Cardiac fibroblast (primary cell): Measurements from ENCODE around the gene METTL23.

Experiments used
- DNase-seq, 2 donors: peaks; one replicate each; pipeline versions ENCODE4 v3.0.0 to v3.0.0-alpha.2; 2010; ENCODE audit warnings: low read depth in 2 of 2
- H3K4me3 ChIP-seq, 2 donors: replicated peaks in 1 of 2; 1 replicate in 1 of 2; 2 replicates in 1 of 2; pipeline ENCODE4 v1.5.1; 2011; ENCODE audit warnings: low read depth in 2 of 2, low read length in 2 of 2, mild to moderate bottlenecking in 2 of 2, moderate library complexity in 1 of 2
- TF ChIP-seq, protein P1 (sequence below): IDR thresholded peaks from one replicate; pipeline ENCODE4 v1.5.1; 2011; ENCODE audit warnings: low read depth, mild to moderate bottlenecking, low read length, inconsistent platforms

Gene METTL23, protein sequence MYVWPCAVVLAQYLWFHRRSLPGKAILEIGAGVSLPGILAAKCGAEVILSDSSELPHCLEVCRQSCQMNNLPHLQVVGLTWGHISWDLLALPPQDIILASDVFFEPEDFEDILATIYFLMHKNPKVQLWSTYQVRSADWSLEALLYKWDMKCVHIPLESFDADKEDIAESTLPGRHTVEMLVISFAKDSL

DNA sequence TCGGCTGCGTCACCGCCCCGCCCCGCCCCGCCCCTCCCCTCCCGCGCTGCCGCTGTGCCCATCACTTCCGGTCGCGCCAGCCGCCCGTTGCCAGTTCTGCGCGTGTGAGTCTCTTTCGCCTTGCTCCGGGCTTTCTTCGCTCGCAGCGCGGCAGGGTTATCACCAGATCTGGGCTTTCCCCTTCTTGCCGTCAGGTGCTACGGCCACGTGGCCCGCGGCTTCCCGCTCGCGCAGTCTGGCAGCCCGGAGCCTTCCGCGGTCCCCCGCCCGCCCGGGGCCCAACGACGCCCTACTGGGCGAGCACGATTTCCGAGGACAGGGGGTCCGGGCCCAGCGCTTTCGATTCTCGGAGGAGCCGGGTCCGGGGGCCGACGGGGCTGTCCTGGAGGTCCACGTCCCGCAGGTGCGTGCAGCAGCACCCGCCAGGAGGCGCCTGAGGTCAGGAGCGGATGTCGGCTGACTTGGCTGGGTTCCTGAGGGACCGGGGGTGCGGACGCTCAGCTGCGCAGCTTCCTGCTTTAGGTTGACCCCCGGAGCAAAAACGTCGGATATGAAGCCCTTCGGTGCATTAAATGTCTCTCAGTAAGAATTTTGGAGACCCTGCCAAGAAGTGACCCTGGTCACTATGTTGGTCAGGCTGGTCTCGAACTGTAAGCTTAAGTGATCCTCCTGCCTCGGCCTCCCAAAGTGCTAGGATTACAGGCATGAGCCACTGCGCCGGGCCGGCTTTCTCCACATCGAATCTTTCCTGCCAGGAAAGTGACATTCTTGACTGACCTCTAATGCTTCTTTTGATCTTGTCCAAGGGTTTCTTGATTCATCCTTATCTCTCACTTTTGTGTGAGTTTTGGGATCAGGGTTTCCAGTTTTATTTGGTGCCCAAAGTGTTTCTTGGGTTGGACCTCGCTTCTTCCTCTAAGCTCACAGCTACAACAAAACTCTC lies at the start of gene METTL23:
METTL23 (plus strand) TSS at position 64 of the 943 bp plus-strand sequence. CDS start 2,872 bp downstream, outside the sequence.
- TF ChIP-seq, protein P1, sequence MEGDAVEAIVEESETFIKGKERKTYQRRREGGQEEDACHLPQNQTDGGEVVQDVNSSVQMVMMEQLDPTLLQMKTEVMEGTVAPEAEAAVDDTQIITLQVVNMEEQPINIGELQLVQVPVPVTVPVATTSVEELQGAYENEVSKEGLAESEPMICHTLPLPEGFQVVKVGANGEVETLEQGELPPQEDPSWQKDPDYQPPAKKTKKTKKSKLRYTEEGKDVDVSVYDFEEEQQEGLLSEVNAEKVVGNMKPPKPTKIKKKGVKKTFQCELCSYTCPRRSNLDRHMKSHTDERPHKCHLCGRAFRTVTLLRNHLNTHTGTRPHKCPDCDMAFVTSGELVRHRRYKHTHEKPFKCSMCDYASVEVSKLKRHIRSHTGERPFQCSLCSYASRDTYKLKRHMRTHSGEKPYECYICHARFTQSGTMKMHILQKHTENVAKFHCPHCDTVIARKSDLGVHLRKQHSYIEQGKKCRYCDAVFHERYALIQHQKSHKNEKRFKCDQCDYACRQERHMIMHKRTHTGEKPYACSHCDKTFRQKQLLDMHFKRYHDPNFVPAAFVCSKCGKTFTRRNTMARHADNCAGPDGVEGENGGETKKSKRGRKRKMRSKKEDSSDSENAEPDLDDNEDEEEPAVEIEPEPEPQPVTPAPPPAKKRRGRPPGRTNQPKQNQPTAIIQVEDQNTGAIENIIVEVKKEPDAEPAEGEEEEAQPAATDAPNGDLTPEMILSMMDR, result peak; percentile 71
- DNase-seq, result peak; percentile 81 to 85

GRCh38 chr17:76677406-76677805 lies 49.2 kb upstream of the METTL23 start:
- no peak overlapping the region for H3K4me3 ChIP-seq
- no peak for DNase-seq
- TF ChIP-seq, protein P1, result no peak

More for the DNA sequence above, at the start of gene METTL23:
- H3K4me3 ChIP-seq, result peak within 1 kb of the TSS; percentile 83 to 89

DNA sequence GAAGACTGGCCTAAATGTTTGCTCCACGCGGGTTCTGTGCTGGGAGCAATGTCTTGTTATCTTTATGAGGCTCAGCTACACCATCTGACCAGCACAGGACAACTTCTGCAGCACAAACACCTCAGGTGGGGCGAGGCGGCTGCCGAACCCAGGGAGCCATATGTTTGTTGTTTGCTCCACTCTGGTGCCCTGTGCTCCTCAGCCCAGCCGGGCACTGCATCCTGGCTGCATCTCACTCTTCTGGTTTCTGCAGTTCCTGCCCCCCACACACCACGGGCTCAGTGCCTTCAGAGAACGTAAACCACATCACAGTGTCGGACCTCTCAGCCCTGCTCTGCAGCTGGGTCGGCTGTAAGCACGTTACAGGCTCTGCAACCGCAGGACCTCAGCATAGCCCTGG lies 48.3 kb upstream of the METTL23 start:
- H3K4me3 ChIP-seq, result no peak overlapping the region
- no peak for DNase-seq
- TF ChIP-seq, protein P1, result no peak

DNA sequence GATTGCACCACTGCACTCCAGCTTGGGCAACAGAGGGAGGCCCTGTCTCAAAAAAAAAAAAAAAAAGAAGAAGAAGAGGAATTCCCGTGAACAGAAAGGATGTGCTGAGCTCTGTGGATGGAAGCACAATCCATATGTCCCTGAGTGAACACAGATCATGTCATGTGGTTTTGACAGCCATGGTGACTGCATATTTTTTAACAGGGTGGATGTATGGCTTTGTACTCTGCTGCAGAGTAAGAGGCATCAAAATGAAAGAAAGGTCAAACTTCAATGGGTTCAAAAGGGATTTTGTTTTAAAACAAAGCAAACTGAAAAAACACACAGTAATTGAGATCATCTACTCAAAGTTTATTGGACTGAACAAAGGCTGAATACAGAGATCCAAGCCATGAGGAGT lies 47.4 kb upstream of the METTL23 start:
- TF ChIP-seq, protein P1, result no peak
- no peak for DNase-seq
- no peak overlapping the region for H3K4me3 ChIP-seq

DNA sequence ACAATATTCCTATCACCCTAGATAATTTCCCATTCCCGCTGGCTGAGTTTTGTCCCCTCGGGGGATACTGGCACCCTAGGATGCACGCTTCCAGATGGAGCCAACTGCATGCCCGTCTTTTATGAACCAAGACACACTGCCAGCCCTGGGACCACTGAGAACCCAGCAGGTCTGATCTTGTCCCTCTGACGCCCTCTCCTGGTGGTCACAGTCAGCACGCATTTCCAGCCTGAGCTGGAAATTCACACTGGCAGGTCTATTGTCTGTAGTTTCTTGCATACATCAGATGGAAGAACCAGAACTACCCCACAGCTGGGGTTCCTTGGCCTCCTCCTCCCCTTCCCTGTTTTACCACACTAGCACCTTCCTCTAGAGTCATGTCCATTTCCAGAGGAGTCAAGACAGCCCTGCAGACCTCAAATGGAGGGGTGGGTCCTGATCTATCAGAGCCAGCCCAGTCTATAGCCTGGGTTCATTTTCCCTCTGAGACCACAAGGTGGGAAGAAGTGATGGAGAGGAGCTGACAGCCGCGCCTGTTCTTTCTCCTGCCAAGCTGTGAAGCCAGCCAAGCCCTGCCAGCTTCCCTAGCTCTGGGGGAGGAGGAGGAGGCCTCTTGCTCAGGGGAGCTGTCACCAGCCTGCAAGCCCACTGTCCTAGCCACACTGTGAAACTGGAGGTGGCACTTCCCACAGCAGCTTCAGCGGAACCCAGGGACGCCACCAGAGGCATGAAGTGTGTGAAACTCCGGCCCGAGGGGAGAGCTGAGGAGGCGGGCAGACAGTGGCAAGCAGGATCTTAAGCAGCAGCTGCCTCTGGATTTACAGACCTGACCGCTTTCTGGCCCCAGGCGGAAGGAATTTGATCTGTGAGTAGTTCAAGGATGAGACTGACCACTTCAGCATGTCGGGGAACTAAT lies 45.2 kb upstream of the METTL23 start:
- peak; percentile 75 to 86 for DNase-seq
- no peak overlapping the region for H3K4me3 ChIP-seq
- TF ChIP-seq, protein P1, result peak; percentile 83

DNA sequence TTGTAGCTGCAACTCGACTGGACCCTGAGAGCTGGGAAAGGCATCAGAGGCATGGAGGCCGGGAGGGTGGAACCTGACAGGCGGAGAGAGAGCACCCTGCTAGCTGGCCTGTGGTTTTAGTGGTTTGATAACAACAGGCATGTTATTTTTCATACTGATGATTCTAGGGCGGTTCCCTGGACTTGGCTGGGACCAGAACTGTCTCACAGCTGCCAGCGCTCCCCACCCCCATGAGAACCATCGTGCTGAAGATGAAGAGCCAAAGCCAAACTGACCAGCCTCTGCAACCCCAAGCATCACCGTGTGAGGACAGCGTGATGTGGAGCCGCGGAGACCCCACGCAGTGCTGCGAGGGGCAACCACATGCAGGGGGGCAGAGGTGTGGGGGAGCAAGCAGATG lies 44.3 kb upstream of the METTL23 start:
- no peak overlapping the region for H3K4me3 ChIP-seq
- TF ChIP-seq, protein P1, result no peak
- peak; percentile 58 to 90 for DNase-seq
